HG03378 (cell line): Measurements from ENCODE around the gene FLRT2.

Experiments used
- ATAC-seq: cut with Tn5 transposase; IDR thresholded peaks from one replicate; pipeline ENCODE4 v1.9.1; 2021; ENCODE audit warnings: mild to moderate bottlenecking, moderate library complexity; ENCODE audit not compliant: unreplicated experiment

Gene FLRT2, protein sequence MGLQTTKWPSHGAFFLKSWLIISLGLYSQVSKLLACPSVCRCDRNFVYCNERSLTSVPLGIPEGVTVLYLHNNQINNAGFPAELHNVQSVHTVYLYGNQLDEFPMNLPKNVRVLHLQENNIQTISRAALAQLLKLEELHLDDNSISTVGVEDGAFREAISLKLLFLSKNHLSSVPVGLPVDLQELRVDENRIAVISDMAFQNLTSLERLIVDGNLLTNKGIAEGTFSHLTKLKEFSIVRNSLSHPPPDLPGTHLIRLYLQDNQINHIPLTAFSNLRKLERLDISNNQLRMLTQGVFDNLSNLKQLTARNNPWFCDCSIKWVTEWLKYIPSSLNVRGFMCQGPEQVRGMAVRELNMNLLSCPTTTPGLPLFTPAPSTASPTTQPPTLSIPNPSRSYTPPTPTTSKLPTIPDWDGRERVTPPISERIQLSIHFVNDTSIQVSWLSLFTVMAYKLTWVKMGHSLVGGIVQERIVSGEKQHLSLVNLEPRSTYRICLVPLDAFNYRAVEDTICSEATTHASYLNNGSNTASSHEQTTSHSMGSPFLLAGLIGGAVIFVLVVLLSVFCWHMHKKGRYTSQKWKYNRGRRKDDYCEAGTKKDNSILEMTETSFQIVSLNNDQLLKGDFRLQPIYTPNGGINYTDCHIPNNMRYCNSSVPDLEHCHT

DNA sequence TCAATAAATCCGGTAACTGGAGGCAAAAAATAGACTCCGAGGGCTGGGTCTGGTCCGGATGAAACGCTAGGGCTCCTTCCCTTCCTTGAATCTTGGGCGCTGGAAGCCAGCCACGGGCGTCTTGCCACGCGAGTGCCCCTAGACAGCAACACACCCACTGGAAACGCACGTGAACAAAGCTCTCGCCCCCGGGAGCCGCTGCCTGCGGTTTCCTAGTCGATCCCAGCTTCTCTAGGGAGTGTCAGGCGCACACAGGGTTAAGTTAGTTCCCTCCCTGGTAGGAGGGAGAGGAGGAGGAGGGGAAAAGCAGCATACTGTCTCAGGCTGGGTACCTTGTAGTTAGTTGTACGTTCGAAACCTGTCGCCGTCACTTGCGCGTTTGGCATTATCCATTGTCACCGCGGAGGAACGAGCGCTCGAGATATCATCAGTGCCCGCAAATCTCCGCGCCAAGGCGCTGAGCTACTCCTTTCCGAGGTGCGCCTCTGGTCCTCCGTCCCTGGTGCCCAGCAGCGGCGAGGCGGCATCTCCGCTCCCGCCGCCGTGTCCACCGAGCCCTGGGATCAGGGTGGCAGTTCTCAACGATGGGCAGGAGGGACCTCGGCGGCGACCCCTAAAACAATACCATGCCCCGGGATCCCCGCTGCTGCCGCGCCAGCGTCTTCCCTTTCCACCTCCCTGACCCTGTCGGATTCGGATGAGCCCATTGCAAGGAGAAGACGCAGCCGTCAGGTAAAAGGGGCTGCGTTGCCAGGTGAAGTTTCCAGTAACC is at the start of gene FLRT2:
Gene FLRT2 (plus strand): TSS at position 342 of the 772 bp plus-strand sequence. CDS start 91,371 bp downstream, outside the sequence.
- no peak for ATAC-seq

DNA sequence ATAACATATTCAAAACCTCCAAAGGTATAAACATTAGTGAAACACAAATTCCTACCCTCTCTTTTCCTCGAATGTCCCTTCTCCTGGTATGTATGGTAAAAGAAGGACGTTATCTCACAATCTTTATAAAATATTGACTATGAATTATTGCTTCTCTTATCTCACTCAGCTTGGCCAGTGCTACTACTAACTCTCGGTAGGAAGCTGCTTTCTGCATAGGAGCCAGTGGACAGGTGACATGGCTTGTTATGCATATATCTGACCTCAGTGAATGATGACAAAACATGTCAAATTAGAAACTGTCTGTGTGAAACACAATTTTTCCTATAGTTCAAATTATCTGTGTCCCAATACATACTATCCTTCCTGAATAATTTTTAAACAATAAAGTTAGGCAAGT is 48.5 kb upstream of the FLRT2 start:
- no peak for ATAC-seq

DNA sequence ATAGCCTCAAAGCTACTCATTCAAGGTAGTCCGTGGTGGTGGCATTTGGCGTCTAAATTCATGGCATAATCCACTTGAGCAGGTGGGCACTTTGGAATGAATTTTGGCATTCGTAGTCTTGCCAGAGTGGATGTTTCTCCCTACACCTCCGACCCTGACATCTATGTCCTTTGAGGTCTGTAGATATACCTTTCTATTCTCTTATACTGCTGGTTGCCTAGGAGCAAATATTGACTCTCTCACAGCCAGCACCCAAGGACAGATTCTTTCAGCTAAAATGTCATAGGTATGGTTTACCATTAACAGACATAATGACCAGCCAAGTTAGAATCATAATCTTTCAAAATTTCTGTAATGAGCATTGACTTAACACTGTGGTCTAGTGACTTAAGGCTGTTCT is 47.4 kb upstream of the FLRT2 start:
- no peak for ATAC-seq

DNA sequence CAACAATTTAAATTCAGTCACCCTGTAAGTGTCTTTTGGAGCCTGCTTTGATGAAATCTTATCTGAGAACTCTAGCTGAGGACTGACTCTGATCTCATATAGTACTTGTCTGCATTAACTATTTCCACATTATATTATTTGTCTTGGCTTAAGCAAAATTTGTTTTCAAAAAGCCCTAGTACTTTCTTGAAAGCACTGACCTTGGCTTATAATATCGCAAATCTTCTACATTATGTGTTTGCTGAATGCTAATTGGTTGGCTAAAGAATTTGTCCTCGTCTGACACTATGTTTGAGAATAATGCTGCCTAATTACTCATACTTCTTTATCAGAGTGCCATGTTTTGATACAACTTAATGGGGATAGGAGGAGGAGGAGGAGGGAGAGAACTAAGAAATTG is 46.9 kb upstream of the FLRT2 start:
- no peak for ATAC-seq

DNA sequence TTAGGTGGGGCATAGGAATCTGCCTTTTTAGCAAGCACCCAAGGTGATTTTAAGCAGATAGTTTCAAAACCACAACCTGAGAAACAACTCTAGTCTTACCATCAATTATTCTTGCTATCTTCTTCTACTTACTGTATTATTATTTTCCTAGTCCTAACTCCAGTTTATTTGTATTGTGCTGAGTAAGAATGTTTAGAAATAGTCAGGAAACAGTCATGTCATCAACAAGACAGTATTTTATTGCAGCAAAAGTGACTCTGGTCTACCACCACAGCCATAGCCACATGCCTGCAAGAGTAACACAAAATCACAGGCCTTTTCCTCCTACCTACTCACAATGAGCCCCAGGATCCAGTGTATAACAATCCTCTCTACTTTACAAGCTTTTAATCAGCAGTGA is 46.3 kb upstream of the FLRT2 start:
- ATAC-seq: no peak

DNA sequence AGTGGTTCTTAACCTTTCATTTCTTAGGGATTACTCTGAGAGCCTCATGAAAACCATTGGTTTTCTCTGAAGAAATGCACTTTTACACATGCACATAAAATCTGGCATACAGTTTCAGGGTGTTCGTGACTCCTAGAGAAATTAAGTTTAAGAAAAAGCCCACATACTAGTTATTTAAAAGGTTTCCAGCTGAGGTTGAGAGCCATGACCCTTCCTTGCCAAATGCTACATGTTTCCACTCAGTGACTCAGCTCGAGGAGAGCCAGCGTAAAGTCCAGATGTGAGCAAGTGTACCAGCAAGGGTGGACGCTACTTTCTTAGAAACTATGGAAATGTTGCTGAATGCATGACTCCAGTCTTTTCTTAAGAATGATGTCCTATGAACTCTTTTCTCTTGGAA is 42.7 kb upstream of the FLRT2 start:
- ATAC-seq: no peak

DNA sequence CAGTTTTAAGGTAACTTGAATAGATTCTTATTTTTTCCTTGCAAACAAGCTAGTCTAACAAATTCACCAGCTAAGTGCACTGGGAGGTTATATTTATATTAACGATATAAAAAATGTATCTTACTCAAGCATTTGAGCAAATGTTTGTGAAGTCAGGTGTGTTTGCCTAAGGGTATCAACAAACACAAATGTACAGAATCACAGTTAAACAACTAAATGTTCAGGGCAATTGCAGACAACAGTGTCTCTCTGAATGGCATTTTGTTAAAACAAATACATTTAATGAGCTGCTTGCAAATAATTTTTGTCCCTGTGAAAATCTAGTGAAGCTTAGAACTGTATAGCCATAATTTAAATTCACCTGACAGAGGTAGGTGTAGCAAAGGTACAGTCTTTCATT is 28.2 kb upstream of the FLRT2 start:
- no peak for ATAC-seq

DNA sequence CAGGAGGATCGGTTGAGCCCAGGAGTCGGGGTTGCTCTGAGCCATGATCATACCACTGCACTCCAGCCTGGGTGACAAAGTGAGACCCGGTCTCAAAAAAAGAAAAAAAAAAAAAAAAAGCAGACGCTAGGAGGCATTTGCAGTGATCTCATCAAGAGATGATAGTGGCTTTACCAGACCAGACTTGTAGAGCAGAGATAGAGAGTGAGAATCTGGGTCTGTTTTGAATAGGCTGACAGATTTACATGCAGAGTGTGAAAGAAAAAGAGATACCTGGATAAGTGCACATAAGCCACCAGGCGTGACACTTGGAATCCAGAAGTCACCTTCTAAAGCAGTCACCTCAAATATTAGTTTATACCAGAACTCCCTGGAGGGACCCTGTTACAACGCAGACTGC is 21.1 kb upstream of the FLRT2 start:
- no peak for ATAC-seq

DNA sequence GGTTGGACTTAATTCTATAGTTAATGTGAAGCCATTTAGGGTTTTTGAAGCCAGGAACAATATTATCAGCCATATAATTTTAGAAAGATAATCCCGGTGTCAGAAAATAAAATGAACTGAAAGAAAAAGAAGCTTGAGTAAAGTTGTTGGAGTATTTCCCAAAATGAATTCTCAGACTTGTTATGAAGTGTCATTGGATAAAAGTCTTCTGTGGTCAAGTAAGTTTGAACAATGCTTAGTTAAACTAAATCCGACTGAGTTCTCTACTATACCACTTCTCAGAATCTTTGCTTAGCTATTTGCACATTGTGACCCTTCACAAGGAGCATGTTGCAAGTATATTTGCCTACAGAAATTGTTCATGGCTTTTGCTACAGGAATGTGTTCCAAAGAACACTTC is 17.5 kb upstream of the FLRT2 start:
- no peak for ATAC-seq

DNA sequence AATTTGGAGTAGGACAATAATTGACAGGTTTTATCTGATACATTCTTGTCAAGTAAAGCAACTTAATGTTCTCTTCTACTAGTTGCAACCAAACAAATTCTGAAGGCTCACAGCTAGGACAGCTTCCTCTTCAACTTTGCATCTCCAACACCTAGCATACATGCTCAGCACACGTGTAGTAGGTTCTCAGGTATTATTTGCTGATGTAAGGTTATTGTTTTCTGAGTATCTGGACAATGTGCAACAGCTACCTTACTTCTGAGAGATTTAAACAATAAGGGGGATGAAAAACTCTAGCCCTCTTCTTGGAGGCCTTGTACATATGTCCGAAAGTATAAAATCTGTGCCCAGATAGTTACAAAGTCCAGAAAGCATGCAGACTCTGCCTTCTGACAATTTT is 15.5 kb upstream of the FLRT2 start:
- ATAC-seq: no peak

DNA sequence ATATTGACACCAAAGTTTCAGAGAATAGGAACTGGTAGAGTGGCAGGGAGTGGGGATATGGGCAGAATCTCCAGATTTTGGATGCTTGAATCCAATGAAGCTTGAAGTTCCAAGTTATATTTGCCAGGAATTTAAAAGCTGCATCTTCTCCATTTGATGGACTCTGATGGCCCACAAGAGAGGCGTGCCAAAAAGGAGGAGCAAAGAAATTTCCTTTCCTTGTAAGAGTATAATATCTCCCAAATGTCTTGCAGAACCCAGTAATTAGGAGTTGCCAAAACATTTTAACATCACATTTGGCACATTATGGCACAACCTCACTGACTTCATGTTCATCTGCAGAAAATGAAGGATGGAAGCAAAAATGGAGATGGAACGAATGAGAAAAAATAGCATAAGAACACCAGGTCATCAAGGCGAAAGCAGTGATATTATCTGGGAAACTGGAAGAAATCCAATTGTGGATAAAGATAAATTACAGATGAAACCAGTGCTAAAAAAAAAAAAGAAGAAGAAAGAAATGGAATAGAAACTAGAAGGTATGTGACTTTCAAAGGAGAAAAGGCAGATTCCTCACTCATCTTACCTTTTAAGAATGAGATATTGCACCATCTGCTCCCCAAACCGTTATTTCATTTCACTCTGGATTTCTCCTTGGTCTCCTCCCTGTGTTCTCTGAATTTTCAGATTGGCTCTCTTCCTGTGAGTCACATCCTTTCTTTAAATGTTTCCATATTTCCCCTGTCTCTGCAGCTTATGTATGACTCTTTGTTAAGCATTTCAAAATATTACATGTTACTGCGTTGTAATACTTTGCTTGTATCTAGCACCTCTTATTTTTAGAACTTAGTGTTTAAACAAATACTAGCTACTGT is 13.5 kb upstream of the FLRT2 start:
- no peak for ATAC-seq

DNA sequence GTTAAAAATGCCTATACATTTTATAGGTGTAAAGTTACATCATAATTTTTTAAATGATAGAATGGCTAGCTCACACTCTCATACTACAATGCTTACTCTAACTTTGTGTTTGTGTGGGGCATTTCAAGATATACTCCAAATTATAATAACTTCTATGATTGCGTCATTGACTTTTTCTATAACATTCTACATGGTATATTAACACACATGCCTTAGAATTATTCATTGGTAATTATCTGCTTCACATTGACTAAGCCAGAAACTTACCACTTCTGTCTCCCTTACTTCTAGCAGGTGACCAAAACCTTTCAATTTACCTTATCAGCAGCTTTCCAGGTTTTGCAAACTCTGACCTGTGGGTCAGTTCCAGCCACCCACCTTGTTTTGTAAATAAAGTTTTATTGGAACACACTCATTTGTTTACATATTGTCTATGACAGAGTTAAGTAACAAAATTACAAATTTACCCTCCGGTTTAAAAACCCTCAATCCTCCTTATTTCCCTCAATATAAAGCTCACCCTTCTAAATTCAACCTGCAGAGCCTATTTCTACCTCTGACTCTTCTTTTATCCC is 12.7 kb upstream of the FLRT2 start:
- ATAC-seq: no peak

DNA sequence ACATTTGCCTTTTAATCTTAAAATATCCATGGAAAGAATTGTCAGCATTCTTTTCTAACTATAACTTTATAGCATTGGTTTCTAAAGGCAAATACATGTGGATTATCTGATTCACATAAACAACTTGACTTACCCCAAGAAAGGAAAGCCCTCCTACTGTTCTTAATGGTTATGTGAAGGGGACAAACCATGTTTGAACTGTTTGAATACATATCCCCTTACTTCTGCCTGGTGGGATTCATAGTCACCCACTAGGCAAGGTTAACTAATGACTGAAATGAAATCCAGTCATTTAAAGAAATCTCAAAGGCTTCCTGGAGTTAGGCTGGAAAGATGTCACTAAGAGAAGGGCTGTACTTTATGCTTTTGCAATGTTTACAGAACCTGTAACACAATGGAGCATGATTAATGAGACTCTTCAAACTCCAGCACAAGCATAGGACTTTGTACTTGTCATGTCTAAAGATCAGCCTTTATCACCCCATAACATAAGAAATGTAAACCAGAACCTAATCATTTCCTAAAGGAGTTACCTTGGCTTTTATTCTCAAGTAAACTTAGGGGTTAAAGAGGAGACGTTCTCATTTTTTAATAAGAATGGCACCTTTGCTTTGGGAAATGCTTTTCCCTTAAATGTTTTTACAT is 10.2 kb upstream of the FLRT2 start:
- no peak for ATAC-seq

DNA sequence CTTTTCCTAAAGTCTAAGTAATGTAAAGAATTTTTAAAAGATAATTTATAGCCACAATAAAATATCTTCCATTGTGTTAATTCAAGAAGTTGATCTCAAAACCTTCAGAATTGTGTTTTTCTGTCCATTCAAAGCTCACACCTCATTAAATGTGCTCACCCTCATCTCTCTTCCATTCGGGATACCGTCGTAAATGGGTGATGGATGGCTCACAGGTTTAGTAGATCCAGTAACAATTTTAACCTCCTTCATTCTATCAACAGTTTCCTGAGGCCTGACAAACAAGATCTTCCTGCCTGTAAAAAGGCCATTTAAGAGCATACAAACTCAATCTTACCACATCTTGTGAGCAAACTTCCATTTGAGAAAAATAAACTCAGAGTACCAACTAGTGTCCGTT is 9.4 kb upstream of the FLRT2 start:
- ATAC-seq: no peak

DNA sequence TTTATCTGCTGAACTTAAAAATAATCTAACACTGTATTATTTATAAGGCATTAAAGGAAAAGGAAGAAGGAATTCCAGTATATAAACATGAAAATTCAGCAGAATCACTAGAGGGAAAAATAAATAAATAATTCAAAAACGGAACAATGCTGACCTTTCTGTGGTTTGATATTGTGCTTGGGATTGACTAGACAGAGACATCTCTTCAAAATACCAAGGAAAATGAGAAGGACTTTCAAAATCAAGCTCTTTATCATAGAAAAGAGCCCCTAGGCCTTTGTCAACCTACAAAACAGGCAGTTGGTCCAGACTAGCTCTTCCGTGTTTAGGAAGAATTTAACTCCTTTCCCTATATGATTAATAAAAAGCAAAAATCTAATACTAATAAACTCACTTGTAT is 6.3 kb upstream of the FLRT2 start:
- ATAC-seq: no peak

DNA sequence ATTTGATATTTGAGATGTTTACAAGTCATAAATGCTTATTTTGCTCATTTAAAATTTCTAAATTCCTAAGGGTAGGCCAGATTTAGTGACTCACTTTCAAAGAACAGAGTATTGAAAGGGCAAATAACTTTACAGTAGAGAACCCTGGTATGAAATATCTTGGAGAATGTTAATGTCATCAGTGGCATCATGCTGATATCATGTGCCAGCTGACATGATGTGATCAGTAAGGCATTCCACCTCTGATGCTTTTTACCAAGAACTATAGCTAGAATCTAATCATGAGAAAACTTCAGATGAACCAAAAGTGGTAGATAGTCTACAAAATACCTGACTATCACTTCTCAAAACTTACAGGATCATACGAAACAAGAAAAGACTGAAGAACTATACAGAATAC is 2.9 kb upstream of the FLRT2 start:
- ATAC-seq: no peak

DNA sequence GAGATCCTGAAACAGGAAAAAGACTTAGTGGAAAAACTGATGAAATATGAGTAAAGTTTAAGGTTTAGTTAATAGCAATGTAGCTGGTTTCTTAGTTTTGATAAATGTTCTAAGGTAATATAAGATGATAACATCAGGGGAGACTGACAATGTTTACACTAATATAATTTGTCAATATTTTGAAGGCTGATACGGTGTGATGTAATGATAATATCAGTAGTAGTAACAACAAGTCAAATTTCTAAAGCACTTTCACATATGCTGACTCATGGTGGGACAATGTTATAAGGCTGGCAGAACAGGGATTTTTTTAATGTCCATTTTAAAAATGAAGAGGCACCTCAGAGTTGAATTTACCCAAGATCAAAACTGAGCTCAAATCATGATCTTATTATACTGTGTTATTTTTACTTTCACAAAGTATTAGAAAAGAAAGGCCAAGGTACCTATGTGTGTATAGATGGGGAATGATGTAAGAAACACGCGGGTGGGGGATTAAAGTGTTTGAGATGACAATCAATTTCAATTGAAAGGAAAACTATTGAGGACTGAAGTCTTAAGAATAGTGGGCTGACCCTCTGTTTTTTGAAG is 2.4 kb upstream of the FLRT2 start:
- no peak for ATAC-seq

DNA sequence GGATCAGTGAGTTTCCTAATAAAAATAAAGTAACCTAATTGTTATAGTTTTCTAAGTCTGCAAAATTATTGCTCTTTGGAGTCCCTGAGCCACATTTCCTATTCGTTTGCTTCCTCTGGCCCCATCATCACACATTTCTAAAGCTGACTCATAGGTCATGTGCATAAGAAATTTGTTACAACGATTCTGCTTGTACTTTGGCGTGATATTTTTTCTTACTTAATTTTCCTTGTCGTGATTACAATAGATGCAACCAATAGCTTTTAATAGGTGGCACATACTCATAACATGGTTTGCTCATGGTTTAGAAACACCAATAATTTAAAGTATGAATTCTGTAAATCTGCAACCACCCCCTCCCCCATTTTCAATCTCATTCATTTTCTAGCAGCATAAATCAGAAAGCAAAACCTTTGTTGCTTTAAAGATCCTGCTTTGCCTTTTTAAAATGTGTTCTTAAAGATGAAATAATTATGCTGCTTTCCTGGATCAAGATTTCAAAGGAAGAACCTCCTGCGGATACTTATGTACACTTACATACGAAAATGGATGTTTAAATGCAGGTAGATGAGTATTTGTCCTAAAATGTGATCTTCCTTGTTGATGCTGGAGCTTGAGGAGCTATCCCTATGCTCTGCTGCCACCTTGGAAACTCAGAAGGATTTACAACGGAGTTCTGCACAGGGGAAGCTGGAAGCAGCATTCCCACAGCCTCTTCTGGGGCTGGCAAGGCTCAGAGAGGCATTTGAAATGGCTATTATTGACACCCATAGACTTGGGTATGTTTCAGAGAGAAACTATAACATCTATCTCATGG is 1.7 kb upstream of the FLRT2 start:
- no peak for ATAC-seq
